Gastrocnemius medialis (tissue), 4 donors: ENCODE measurements around the gene NCAPG2.

Experiments
- CTCF ChIP-seq, 5 experiments: fragments of 450-650 bp in 3 of 5; fragments of 200-600 bp in 2 of 5; sonication (generic) in 2 of 5; IDR thresholded peaks in 4 of 5; conservative IDR thresholded peaks in 1 of 5; 1 replicate in 4 of 5; 2 replicates in 1 of 5; pipeline ENCODE4 v1.5.1; 2016 to 2019; ENCODE audit warnings: antibody characterized with exemption in 5 of 5, mild to moderate bottlenecking in 3 of 5, moderate library complexity in 3 of 5
- POLR2A ChIP-seq, 2 donors: fragments of 450-650 bp; IDR thresholded peaks; one replicate each; pipeline ENCODE4 v1.6.1; 2017; ENCODE audit warnings: antibody characterized with exemption in 2 of 2, mild to moderate bottlenecking in 2 of 2, moderate library complexity in 2 of 2

GRCh38 chr7:158590181-158590530, 114.4 kb downstream of the NCAPG2 start:
- TF ChIP-seq CTCF (IDR thresholded peaks at IDR 0.05 in 4 of 5, conservative IDR thresholded peaks at IDR 0.05 in 1 of 5) (no peak), POLR2A (IDR thresholded peaks at IDR 0.05) (no peak)
